ENCODE results near the gene GYS1. TPM values are rescaled to one million over a fixed set of nuclear protein-coding genes. Genes with fewer than 3 reads are reported as not detected.
"Not testable (repeated sequence)": the region's sequence is repeated elsewhere in the genome, so short reads cannot be mapped to it uniquely, and the experiment has no call there.

Gene GYS1
- total RNA-seq: 10 to 100 TPM; 15.1 to 86.3 (median 34.5) TPM

DNA sequence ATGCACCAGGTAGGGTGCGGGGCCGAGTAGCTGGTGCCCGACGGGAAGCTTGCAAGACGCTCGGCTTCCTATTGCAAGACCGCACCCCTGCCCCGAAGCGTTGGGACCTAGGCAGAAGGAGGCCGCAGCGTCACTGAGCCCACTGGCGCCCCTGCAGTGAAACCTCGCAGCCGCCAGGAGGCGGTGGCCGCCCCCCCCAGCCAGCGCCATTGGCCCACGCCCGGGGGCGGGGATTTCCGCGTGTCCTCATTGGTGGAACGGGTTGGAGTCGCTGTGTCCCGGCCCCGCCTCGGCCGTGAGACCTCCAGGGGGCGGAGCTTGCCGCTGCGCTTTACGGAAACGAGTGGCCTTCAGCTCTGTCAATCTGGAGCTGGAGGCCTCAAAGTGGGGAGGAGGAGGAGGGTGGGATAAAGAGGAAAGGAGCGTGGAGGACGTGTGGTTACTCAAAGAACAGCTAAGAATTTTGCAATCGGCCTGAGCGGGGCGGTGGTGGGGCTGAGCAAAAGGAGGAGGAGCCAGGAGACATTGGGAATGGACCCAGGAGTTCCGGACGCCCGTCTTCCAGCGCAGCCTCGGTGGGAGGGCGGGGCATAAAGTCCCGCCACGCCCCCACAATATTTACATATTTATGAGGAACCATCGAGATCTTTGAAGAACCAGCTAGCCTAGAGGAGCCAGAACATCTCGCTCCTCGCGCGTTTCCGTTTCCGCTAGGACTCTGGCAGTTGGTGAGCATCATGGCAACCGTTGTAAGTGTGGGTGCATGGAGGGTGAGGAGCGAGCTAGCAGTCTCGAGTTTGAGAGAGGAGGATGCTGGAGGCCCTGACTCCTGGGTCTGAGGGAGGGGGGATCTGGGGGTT is at the start of gene GYS1, which contains the start of gene RUVBL2:
TSS of gene GYS1 (minus strand) at position 135 of the 860 bp plus-strand sequence. CDS start 197 bp downstream, outside the sequence.
TSS of gene RUVBL2 (plus strand) at position 713 of the 860 bp plus-strand sequence. CDS start at position 738, 25 bp downstream.
- TF ChIP-seq, protein P1, sequence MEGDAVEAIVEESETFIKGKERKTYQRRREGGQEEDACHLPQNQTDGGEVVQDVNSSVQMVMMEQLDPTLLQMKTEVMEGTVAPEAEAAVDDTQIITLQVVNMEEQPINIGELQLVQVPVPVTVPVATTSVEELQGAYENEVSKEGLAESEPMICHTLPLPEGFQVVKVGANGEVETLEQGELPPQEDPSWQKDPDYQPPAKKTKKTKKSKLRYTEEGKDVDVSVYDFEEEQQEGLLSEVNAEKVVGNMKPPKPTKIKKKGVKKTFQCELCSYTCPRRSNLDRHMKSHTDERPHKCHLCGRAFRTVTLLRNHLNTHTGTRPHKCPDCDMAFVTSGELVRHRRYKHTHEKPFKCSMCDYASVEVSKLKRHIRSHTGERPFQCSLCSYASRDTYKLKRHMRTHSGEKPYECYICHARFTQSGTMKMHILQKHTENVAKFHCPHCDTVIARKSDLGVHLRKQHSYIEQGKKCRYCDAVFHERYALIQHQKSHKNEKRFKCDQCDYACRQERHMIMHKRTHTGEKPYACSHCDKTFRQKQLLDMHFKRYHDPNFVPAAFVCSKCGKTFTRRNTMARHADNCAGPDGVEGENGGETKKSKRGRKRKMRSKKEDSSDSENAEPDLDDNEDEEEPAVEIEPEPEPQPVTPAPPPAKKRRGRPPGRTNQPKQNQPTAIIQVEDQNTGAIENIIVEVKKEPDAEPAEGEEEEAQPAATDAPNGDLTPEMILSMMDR (IDR thresholded peaks at IDR 0.05; ENCODE audit: low read depth): no peak

DNA sequence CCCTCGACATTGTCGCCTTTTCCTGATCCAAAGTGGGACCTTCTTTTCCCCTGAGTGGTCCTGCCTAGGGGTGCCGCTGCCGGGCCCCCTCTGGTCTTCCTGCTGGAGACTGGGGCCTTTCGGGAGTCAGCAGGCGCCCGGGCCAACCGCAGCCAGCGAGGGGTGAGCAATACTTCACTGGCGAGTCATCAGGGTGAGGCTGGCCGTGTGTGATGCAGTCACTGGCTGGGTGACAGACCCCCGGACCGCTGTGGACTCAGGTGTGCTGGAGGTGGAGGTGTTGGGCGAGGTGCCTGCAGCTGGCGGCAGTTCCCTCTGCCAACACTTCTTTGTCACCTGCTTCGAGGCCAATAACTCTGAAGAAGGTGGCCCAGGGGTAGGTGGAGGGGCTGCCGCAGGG is 49.1 kb upstream of the GYS1 start:
- TF ChIP-seq, protein P1 (IDR thresholded peaks at IDR 0.05; ENCODE audit: low read depth): no peak

DNA sequence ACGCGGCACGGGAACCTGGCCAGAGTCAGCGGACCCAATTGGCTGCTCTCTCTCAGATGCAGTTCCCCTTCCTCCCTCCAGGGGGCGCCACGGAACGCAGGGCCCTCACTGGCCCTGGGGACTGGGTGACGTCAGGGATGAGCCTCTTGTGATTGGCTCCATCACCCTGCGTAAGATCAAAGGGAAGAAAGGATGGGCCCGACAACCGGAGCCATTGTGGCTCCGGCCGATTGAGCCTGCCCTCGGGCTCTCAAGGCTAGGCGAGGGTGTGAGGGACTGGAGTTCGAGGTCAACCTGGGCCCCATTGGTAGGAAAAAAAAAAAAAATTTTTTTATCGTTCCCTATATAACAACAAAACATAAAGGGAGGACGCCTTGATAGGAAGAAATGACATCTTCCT is 43.7 kb upstream of the GYS1 start, which contains the start of gene CGB1:
TSS of gene CGB1 (minus strand) at position 81 of the 400 bp plus-strand sequence. CDS start 184 bp downstream, outside the sequence.
- TF ChIP-seq, protein P1 (IDR thresholded peaks at IDR 0.05; ENCODE audit: low read depth): not testable (repeated sequence)

DNA sequence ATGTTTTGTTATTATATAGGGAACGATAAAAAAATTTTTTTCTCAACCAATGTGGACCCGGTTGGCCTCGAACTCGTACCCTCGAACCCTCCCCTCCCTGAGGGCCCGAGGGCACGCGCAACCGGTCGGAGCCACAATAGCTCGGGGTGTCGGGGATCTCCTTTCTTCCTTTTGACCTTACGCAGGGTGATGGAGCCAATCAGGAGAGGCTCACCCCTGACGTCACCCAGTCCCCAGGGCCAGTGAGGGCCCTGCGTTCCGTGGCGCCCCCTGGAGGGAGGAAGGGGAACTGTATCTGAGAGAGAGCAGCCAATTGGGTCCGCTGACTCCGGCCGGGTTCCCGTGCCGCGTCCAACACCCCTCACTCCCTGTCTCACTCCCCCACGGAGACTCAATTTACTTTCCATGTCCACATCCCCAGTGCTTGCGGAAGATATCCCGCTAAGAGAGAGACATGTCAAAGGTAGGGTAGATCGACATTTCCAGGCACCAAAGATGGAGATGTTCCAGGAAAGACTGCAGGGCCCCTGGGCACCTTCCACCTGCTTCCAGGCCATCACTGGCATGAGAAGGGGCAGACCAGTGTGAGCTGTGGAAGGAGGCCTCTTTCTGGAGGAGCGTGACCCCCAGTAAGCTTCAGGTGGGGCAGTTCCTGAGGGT is 38.7 kb upstream of the GYS1 start, which contains the start of gene CGB2:
TSS of gene CGB2 (plus strand) at position 249 of the 660 bp plus-strand sequence. CDS start at position 455, 206 bp downstream.
- TF ChIP-seq, protein P1 (IDR thresholded peaks at IDR 0.05; ENCODE audit: low read depth): not testable (repeated sequence)

DNA sequence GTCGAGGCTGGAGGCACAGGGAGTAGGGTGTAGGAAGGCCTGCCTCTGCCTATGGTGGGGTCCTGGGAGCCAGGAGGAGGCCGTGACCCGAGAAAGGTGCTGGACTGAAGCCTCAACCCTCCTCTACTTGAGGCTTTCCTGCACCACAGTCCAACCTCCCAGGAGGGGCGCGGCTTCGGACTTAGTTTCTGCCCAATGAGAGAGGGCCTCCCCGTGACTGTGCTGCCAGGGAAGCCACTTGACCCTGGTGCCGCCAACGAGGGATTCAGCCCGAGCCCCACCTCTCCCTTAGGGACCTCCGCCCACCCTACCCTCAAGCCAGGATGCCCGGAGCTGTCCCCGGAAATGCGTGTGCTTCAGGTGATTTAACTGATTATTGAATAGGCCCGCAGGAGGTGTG is 31.1 kb upstream of the GYS1 start, which contains the start of gene CGB3:
TSS of gene CGB3 (minus strand) at position 101 of the 400 bp plus-strand sequence. CDS start 362 bp downstream, outside the sequence.
- TF ChIP-seq, protein P1 (IDR thresholded peaks at IDR 0.05; ENCODE audit: low read depth): not testable (repeated sequence)

DNA sequence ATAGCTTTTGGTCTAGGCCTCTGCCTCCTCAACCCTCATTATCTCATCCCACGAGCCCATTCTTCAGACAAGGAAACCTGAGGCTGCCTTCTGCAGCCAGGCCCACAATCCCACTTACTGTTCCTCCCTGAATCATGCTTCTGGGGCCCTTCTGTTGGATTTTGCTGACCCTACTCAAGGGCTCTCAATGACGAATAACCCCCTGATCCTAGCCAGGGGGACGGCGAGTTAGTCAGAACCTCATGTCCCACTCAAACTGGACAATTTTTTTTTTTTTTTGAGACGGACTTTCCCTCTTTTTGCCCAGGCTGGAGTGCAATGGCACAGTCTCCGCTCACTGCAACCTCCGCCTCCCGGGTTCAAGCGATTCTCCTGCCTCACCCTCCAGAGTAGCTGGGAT is 29.0 kb upstream of the GYS1 start:
- TF ChIP-seq, protein P1 (IDR thresholded peaks at IDR 0.05; ENCODE audit: low read depth): no peak
